DOHH2 (cell line): Measurements from ENCODE around the gene ZNF410.

Experiments used
- H3F3A ChIP-seq: fragments of 200-600 bp; sonication (generic), shearing (Covaris generic); 2 replicates; pipeline ENCODE4 v1.6.0; 2016; ENCODE audit warnings: antibody characterized with exemption, mild to moderate bottlenecking; ENCODE audit not compliant: control insufficient read depth, insufficient read depth
- H3K27ac ChIP-seq: fragments of 200-600 bp; sonication (generic); 2 replicates; pipeline ENCODE4 v1.5.1; 2014; ENCODE audit warnings: low read depth, mild to moderate bottlenecking, low read length, moderate library complexity
- H3K27me3 ChIP-seq: fragments of 200-600 bp; sonication (generic); 2 replicates; pipeline ENCODE4 v1.6.1; 2014; ENCODE audit warnings: mild to moderate bottlenecking, low read length, mixed read lengths; ENCODE audit not compliant: control insufficient read depth
- H3K36me3 ChIP-seq: fragments of 200-600 bp; sonication (generic); 2 replicates; pipeline ENCODE4 v1.6.1; 2014; ENCODE audit warnings: mild to moderate bottlenecking, low read length, moderate library complexity, mixed read lengths; ENCODE audit not compliant: control insufficient read depth
- H3K4me1 ChIP-seq: fragments of 200-600 bp; sonication (generic); 2 replicates; pipeline ENCODE4 v1.6.1; 2014; ENCODE audit warnings: mild to moderate bottlenecking, low read length, mixed read lengths; ENCODE audit not compliant: control insufficient read depth
- H3K4me2 ChIP-seq: fragments of 200-600 bp; sonication (generic); 2 replicates; pipeline ENCODE4 v1.6.0; 2014; ENCODE audit warnings: mild to moderate bottlenecking, low read length, moderate library complexity
- H3K4me3 ChIP-seq: fragments of 200-600 bp; sonication (generic); 2 replicates; pipeline ENCODE4 v1.5.1; 2014; ENCODE audit warnings: mild to moderate bottlenecking, low read length, mixed read lengths
- H3K79me2 ChIP-seq: fragments of 200-600 bp; sonication (generic); 2 replicates; pipeline ENCODE4 v1.6.1; 2014; ENCODE audit warnings: mild to moderate bottlenecking, low read length, mixed read lengths; ENCODE audit not compliant: control insufficient read depth
- H3K9me2 ChIP-seq: fragments of 200-600 bp; sonication (generic); replicated peaks from 2 replicates; pipeline ENCODE4 v1.6.1; 2014; ENCODE audit warnings: mild to moderate bottlenecking, low read length, mixed read lengths; ENCODE audit not compliant: control insufficient read depth
- H3K9me3 ChIP-seq: fragments of 200-600 bp; sonication (generic); 2 replicates; pipeline ENCODE4 v1.6.1; 2014; ENCODE audit warnings: antibody characterized with exemption, low read length, mixed read lengths; ENCODE audit not compliant: control insufficient read depth, insufficient read depth
- H4K20me1 ChIP-seq: fragments of 200-600 bp; sonication (generic); 2 replicates; pipeline ENCODE4 v1.6.0; 2014; ENCODE audit warnings: low read depth, mild to moderate bottlenecking, antibody characterized with exemption, low read length, moderate library complexity; ENCODE audit not compliant: control insufficient read depth, insufficient read depth
- EZH2phosphoT487 ChIP-seq: fragments of 200-600 bp; sonication (generic); IDR thresholded peaks from 2 replicates; pipeline ENCODE4 v1.6.1; 2017; ENCODE audit warnings: borderline replicate concordance, mild to moderate bottlenecking, antibody characterized with exemption, low read length, moderate library complexity, mixed read lengths
- TF ChIP-seq, protein P1 (sequence below): fragments of 200-600 bp; sonication (generic); IDR thresholded peaks from one replicate; pipeline ENCODE4 v1.5.1; 2014; ENCODE audit warnings: antibody characterized with exemption, mild to moderate bottlenecking, low read depth, low read length; ENCODE audit not compliant: poor library complexity, severe bottlenecking

Gene ZNF410

DNA sequence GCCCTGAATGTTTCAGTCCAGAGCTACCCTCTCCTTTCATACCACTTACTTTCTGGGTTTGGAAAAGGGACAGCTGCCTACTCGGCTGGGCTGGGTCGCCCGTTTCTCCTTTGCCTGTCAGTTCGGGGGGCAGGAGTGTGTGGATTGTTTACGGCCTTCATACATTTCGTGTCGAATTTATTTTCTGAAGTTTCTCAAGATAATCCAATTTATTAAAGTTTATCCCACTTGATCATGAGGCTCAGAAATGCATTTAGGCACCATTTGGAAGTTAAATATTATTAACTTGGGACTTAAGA is 608 bp downstream of the ZNF410 start:
- no peaks in the 10 kb centered on the region for H3K27me3 ChIP-seq
- no peaks in the 10 kb centered on the region for H3K9me3 ChIP-seq
- H3F3A ChIP-seq = no peaks in the 10 kb centered on the region
- H3K36me3 ChIP-seq = peaks cover 16% of the 10 kb centered on the region
- peak overlapping the region; percentile 61 for H3K4me2 ChIP-seq
- H3K4me3 ChIP-seq = peak overlapping the region; percentile 88
- no peaks in the 10 kb centered on the region for H3K9me2 ChIP-seq
- peak overlapping the region; percentile 71 for H3K27ac ChIP-seq
- H3K79me2 ChIP-seq = peaks cover 76% of the 10 kb centered on the region
- TF ChIP-seq EZH2phosphoT487 = no peak
- TF ChIP-seq, protein P1, sequence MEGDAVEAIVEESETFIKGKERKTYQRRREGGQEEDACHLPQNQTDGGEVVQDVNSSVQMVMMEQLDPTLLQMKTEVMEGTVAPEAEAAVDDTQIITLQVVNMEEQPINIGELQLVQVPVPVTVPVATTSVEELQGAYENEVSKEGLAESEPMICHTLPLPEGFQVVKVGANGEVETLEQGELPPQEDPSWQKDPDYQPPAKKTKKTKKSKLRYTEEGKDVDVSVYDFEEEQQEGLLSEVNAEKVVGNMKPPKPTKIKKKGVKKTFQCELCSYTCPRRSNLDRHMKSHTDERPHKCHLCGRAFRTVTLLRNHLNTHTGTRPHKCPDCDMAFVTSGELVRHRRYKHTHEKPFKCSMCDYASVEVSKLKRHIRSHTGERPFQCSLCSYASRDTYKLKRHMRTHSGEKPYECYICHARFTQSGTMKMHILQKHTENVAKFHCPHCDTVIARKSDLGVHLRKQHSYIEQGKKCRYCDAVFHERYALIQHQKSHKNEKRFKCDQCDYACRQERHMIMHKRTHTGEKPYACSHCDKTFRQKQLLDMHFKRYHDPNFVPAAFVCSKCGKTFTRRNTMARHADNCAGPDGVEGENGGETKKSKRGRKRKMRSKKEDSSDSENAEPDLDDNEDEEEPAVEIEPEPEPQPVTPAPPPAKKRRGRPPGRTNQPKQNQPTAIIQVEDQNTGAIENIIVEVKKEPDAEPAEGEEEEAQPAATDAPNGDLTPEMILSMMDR = no peak
- peaks cover 33% of the 10 kb centered on the region for H3K4me1 ChIP-seq
- H4K20me1 ChIP-seq = no peaks in the 10 kb centered on the region

DNA sequence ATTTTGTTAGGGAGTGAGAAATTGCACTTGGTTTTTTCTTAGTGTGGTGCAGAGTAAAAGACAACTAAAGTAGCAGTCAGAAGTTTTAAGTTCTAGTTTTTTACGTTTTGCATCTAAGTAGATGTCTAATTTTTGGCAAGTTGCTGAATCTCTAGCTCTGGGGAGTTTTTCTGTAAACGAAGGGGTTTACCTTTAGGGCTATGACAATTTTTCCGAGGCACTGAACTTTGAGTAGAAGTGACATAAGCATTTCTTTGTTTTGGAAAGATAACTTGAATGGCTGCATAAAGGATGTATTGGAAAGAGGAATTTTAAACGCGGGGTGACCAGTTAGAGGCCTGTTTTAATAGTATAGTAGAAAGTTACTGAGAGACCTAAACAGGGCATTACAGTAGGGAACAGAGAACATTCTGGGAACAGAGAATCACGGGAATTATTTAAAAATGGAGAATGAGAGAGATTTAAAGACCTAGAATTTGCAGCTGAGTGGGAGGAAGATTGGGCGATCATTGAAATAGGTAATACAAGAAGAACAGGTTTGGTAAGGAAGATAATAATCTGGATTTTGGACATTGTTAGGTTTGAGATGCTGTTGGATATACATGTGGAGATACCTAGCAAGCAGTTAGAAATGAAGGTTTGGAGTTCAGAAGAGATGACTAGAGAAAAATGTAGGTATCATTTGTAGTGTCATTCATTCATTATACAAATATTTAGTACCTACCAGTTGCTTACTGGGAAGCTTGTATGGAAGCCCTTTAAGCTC is 1.2 kb downstream of the ZNF410 start:
- Histone ChIP-seq H3K79me2 (peaks cover 80% of the 10 kb centered on the region), H3K27ac (no peak overlapping the region), H3K27me3 (no peaks in the 10 kb centered on the region), H3K9me2 (no peaks in the 10 kb centered on the region), H3K9me3 (no peaks in the 10 kb centered on the region), H3K4me3 (peak overlapping the region; percentile 88), H4K20me1 (no peaks in the 10 kb centered on the region), H3K4me2 (peak overlapping the region; percentile 61), H3K36me3 (peaks cover 17% of the 10 kb centered on the region), H3F3A (no peaks in the 10 kb centered on the region), H3K4me1 (peaks cover 33% of the 10 kb centered on the region)
- TF ChIP-seq, protein P1 = no peak
- no peak for TF ChIP-seq EZH2phosphoT487

DNA sequence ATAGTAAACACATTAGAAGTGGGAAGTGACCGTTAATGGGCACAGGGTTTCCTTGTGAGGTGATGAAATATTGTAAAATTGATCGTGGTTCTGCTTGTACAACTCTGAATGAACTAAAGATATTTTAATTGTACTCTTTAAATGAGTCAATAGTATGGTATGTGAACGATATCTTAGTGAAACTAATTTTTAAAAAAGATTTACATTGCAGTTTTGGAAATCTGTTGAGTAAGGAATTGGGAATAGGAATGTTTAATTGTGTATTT is 1.7 kb downstream of the ZNF410 start:
- Histone ChIP-seq H3K36me3 (peaks cover 22% of the 10 kb centered on the region), H3K9me3 (no peaks in the 10 kb centered on the region), H3K79me2 (peaks cover 83% of the 10 kb centered on the region), H3K27me3 (no peaks in the 10 kb centered on the region), H3K27ac (no peak overlapping the region), H3F3A (no peaks in the 10 kb centered on the region), H3K4me1 (peaks cover 33% of the 10 kb centered on the region), H4K20me1 (no peaks in the 10 kb centered on the region), H3K9me2 (no peaks in the 10 kb centered on the region), H3K4me3 (peak overlapping the region; percentile 88), H3K4me2 (peak overlapping the region; percentile 61)
- TF ChIP-seq, protein P1 = no peak
- TF ChIP-seq EZH2phosphoT487 = no peak
